MCF 10A (cell line): ENCODE measurements around the gene GBE1. TPM values are rescaled to one million over a fixed set of nuclear protein-coding genes. Genes with fewer than 3 reads are reported as not detected.

Experiments
- BruUV-seq: library from RNA; stranded (reverse); fragments of 400-500 nt; replicated peaks from 2 replicates; lab custom pipeline; 2021; lab: Mats Ljungman, UMichigan
- CTCF ChIA-PET: fragments of 300-600 bp; sonication (Branson Sonifier 250); formaldehyde crosslinking; extraction: SDS; loops from one replicate; lab custom pipeline; 2021; ENCODE audit warnings: antibody characterized with exemption, inconsistent platforms; lab: Yijun Ruan, JAX
- POLR2A ChIA-PET: fragments of 300-600, 350-650 bp; sonication (Branson Sonifier 250); formaldehyde crosslinking; extraction: SDS; loops from one replicate; lab custom pipeline; 2020; ENCODE audit warnings: antibody characterized with exemption, inconsistent platforms; lab: Yijun Ruan, JAX
- DNase-seq: peaks from one replicate; pipeline ENCODE4 v3.0.0-alpha.2; 2018; ENCODE audit not compliant: unreplicated experiment
- H3K27ac Mint-ChIP-seq: one replicate; pipeline ENCODE4 v1.8.0; 2022; ENCODE audit warnings: mild to moderate bottlenecking, low read depth, mixed read lengths; ENCODE audit not compliant: unreplicated experiment
- H3K27me3 Mint-ChIP-seq: one replicate; pipeline ENCODE4 v1.8.0; 2022; ENCODE audit warnings: mixed read lengths; ENCODE audit not compliant: insufficient read depth, unreplicated experiment
- H3K36me3 Mint-ChIP-seq: one replicate; pipeline ENCODE4 v1.8.0; 2022; ENCODE audit warnings: mild to moderate bottlenecking, moderate library complexity, mixed read lengths; ENCODE audit not compliant: insufficient read depth, unreplicated experiment
- H3K4me1 Mint-ChIP-seq: one replicate; pipeline ENCODE4 v1.8.0; 2022; ENCODE audit warnings: mixed read lengths; ENCODE audit not compliant: insufficient read depth, unreplicated experiment
- H3K4me3 Mint-ChIP-seq: one replicate; pipeline ENCODE4 v1.8.0; 2022; ENCODE audit warnings: mild to moderate bottlenecking, moderate library complexity, mixed read lengths; ENCODE audit not compliant: unreplicated experiment
- H3K9me3 Mint-ChIP-seq: one replicate; pipeline ENCODE4 v1.8.0; 2022; ENCODE audit warnings: mixed read lengths; ENCODE audit not compliant: unreplicated experiment
- CTCF ChIP-seq: fragments of 200-600 bp; IDR thresholded peaks from one replicate; pipeline ENCODE4 v1.8.0; 2022; ENCODE audit warnings: antibody characterized with exemption, mild to moderate bottlenecking; ENCODE audit not compliant: unreplicated experiment
- intact Hi-C: fragments of 100-400 bp; cut with micrococcal nuclease; formaldehyde crosslinking; loops from 2 replicates; pipeline ENCODE4 v1.14.1; 2022
- total RNA-seq: library from RNA; stranded (reverse); gene quantifications from 2 replicates; pipeline ENCODE4 v1.2.3, GENCODE V29; 2022

The GBE1 gene
- total RNA-seq, 1 experiment from 2014 or later: 41.8 TPM

GRCh38 chr3:81726735-81727134, 34.7 kb downstream of the GBE1 start:
- Mint-ChIP-seq H3K27ac (peak overlapping the region; percentile 84), H3K27me3 (no peaks in the 10 kb centered on the region), H3K9me3 (no peaks in the 10 kb centered on the region), H3K4me1 (peaks cover 49% of the 10 kb centered on the region), H3K4me3 (peak overlapping the region; percentile 44), H3K36me3 (no peaks in the 10 kb centered on the region)
- BruUV-seq: no TSS peak
- POLR2A ChIA-PET: interaction anchor here (1.4 to 1.8 kb wide), 2 partner anchors 8 to 17 kb away, joined by 3 to 10 read pairs; no protein-coding TSS in a partner anchor
- no peak for TF ChIP-seq CTCF
- DNase-seq: peak; percentile 38
- CTCF ChIA-PET: no interaction called here
- intact Hi-C loops: no loop called here

- ChIA-PET CTCF (interaction anchor here (0.6 to 0.9 kb wide), 3 partner anchors 19 to 21 kb away, joined by 3 read pairs; no protein-coding TSS in a partner anchor), POLR2A (interaction anchor here (1.4 to 2.0 kb wide), 3 partner anchors 8 to 36 kb away, joined by 3 to 11 read pairs (median 10); partner anchors contain the start of gene GBE1)
- no peak for DNase-seq
- Mint-ChIP-seq H3K4me3 (no peak overlapping the region), H3K36me3 (no peaks in the 10 kb centered on the region), H3K4me1 (peaks cover 49% of the 10 kb centered on the region), H3K9me3 (no peaks in the 10 kb centered on the region), H3K27me3 (no peaks in the 10 kb centered on the region), H3K27ac (peak overlapping the region; percentile 84)
- BruUV-seq: no TSS peak
- TF ChIP-seq CTCF: no peak
- intact Hi-C loops: no loop called here
These were observed 35.3 kb downstream of the GBE1 start for GRCh38 chr3:81726132-81726531.

- no peaks in the 10 kb centered on the region for H3K9me3 Mint-ChIP-seq
These were observed 37.6 kb downstream of the GBE1 start for GRCh38 chr3:81723732-81724313.

More at GRCh38 chr3:81723732-81724313, 37.6 kb downstream of the GBE1 start:
- CTCF ChIA-PET: interaction anchor here (0.6 to 1.4 kb wide), 5 partner anchors 9 to 233 kb away, joined by 3 to 4 read pairs (median 3); no protein-coding TSS in a partner anchor
- no peak for TF ChIP-seq CTCF
- Mint-ChIP-seq H3K27ac (peak overlapping the region; percentile 69), H3K27me3 (no peaks in the 10 kb centered on the region), H3K4me3 (peak overlapping the region; percentile 62), H3K4me1 (peaks cover 46% of the 10 kb centered on the region), H3K36me3 (no peaks in the 10 kb centered on the region)
- no TSS peak for BruUV-seq
- intact Hi-C loops: loop anchor here (1.0 kb wide), 1 partner anchor 37 kb away; the partner anchor contains the start of gene GBE1
- POLR2A ChIA-PET: interaction anchor here (1.2 to 1.8 kb wide), 4 partner anchors 10 to 36 kb away, joined by 5 to 10 read pairs (median 7); no protein-coding TSS in a partner anchor
- peak; percentile 54 for DNase-seq
